CD4-positive, alpha-beta T cell (primary cell): ENCODE results near the gene CDH4. TPM values are rescaled to one million over a fixed set of nuclear protein-coding genes. Genes with fewer than 3 reads are reported as not detected.

ENCODE experiments used
- ATAC-seq: fragments of 200-7000 bp; cut with Tn5 transposase; one replicate; pipeline ENCODE4 v1.10.0; 2022; ENCODE audit warnings: mild to moderate bottlenecking; ENCODE audit not compliant: poor library complexity
- CTCF ChIA-PET: fragments of 350-600 bp; sonication (Branson Sonifier 250); formaldehyde crosslinking; loops from one replicate; lab custom pipeline; 2021; ENCODE audit warnings: antibody characterized with exemption, inconsistent platforms; lab: Charles Lee
- POLR2A ChIA-PET: fragments of 350-600 bp; sonication (Branson Sonifier 250); formaldehyde crosslinking; loops from one replicate; lab custom pipeline; 2021; ENCODE audit warnings: antibody characterized with exemption, inconsistent platforms; lab: Charles Lee
- DNase-seq, 14 experiments: peaks; one replicate each; pipeline ENCODE4 v3.0.0-alpha.2; 2013 to 2020; ENCODE audit warnings: mixed read lengths in 2 of 14
- H3K27ac ChIP-seq, 2 donors: one replicate each; pipeline versions ENCODE4 v1.5.1 to v1.7.0; 2013; ENCODE audit warnings: low read length in 2 of 2, low read depth in 1 of 2, mild to moderate bottlenecking in 1 of 2
- H3K27me3 ChIP-seq, 2 experiments: 1 replicate in 1 of 2; 2 replicates in 1 of 2; pipeline versions ENCODE4 v1.6.1 to v1.7.0; 2013; ENCODE audit warnings: low read length in 2 of 2, control low read depth in 1 of 2, mild to moderate bottlenecking in 1 of 2, moderate library complexity in 1 of 2; ENCODE audit not compliant: insufficient read depth in 2 of 2, control insufficient read depth in 1 of 2
- H3K36me3 ChIP-seq: one replicate; pipeline ENCODE4 v1.6.1; 2013; ENCODE audit warnings: low read length, control low read depth; ENCODE audit not compliant: insufficient read depth
- H3K4me1 ChIP-seq: one replicate; pipeline ENCODE4 v1.6.1; 2013; ENCODE audit warnings: low read length, control low read depth; ENCODE audit not compliant: insufficient read depth
- H3K4me3 ChIP-seq: one replicate; pipeline ENCODE4 v1.5.1; 2013; ENCODE audit warnings: mild to moderate bottlenecking, low read length, moderate library complexity
- H3K9me3 ChIP-seq, 2 experiments: 1 replicate in 1 of 2; 2 replicates in 1 of 2; pipeline versions ENCODE4 v1.6.1 to v1.7.0; 2013; ENCODE audit warnings: low read length in 2 of 2, mild to moderate bottlenecking in 2 of 2, control low read depth in 1 of 2, moderate library complexity in 1 of 2; ENCODE audit not compliant: control insufficient read depth in 1 of 2, insufficient read depth in 1 of 2
- H3K27ac Mint-ChIP-seq: one replicate; pipeline ENCODE4 v1.8.0; 2020; ENCODE audit warnings: mixed read lengths
- H3K27me3 Mint-ChIP-seq: one replicate; pipeline ENCODE4 v1.8.0; 2021; ENCODE audit warnings: mixed read lengths
- H3K36me3 Mint-ChIP-seq: one replicate; pipeline ENCODE4 v1.8.0; 2021; ENCODE audit warnings: low read depth, mixed read lengths
- H3K4me1 Mint-ChIP-seq: one replicate; pipeline ENCODE4 v1.8.0; 2021; ENCODE audit warnings: low read depth, mixed read lengths
- H3K4me3 Mint-ChIP-seq: one replicate; pipeline ENCODE4 v1.8.0; 2020; ENCODE audit warnings: mild to moderate bottlenecking, mixed read lengths
- H3K9me3 Mint-ChIP-seq: one replicate; pipeline ENCODE4 v1.8.0; 2020; ENCODE audit warnings: mixed read lengths
- intact Hi-C, 2 experiments: fragments of 100-400 bp; cut with DNase I in 1 of 2; cut with micrococcal nuclease in 1 of 2; formaldehyde crosslinking; loops; one replicate each; pipeline versions ENCODE4 v1.15.1 to v1.9.0; 2023 to 2025; cut with DNase I, micrococcal nuclease
- total RNA-seq, 174 experiments: library from RNA in 2 of 174; stranded (reverse) in 2 of 174; gene quantifications; one replicate each; pipeline ENCODE4 v1.2.3 and lab custom pipeline; 2021 to 2026
- TF ChIP-seq, protein P1 (sequence below): fragments of 200-600 bp; IDR thresholded peaks from one replicate; pipeline ENCODE4 v1.8.0; 2022; ENCODE audit warnings: antibody characterized with exemption, mild to moderate bottlenecking

Gene CDH4
- total RNA-seq, 2 experiments from 2014 or later, result 0.11 TPM

DNA sequence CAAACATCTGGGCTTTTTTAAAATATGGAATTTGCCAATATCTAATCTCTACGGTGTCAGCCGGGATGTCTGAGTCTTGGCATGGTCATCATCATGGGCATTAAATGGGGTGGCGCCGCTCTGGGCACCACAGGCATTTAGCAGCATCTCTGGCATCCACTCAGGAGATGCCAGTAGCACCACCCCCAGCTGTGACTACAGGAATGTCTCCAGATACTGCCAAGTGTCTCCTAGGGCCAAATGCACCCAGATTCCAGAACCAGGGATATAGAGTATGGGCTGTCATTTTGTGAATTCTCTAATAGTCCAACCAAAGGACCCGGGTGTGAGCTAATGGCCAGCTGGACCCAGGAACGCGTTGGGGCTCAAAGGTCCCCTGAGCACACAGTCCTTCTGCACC lies 452.6 kb downstream of the CDH4 start:
- H3K27me3 ChIP-seq, result no peaks in the 10 kb centered on the region
- H3K36me3 Mint-ChIP-seq, result no peaks in the 10 kb centered on the region
- ChIA-PET POLR2A (no interaction called here), CTCF (no interaction called here)
- no peaks in the 10 kb centered on the region for H3K9me3 Mint-ChIP-seq
- no peak overlapping the region for H3K27ac ChIP-seq
- intact Hi-C loops, result no loop called here
- no peaks in the 10 kb centered on the region for H3K36me3 ChIP-seq
- H3K4me1 ChIP-seq, result no peaks in the 10 kb centered on the region
- no peak overlapping the region for H3K27ac Mint-ChIP-seq
- H3K4me1 Mint-ChIP-seq, result no peaks in the 10 kb centered on the region
- TF ChIP-seq, protein P1, sequence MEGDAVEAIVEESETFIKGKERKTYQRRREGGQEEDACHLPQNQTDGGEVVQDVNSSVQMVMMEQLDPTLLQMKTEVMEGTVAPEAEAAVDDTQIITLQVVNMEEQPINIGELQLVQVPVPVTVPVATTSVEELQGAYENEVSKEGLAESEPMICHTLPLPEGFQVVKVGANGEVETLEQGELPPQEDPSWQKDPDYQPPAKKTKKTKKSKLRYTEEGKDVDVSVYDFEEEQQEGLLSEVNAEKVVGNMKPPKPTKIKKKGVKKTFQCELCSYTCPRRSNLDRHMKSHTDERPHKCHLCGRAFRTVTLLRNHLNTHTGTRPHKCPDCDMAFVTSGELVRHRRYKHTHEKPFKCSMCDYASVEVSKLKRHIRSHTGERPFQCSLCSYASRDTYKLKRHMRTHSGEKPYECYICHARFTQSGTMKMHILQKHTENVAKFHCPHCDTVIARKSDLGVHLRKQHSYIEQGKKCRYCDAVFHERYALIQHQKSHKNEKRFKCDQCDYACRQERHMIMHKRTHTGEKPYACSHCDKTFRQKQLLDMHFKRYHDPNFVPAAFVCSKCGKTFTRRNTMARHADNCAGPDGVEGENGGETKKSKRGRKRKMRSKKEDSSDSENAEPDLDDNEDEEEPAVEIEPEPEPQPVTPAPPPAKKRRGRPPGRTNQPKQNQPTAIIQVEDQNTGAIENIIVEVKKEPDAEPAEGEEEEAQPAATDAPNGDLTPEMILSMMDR, result no peak
- no peaks in the 10 kb centered on the region for H3K27me3 Mint-ChIP-seq
- no peak overlapping the region for H3K4me3 ChIP-seq
- peaks cover 0 to 41% of the 10 kb centered on the region in 2 experiments for H3K9me3 ChIP-seq
- DNase-seq, result no peak
- H3K4me3 Mint-ChIP-seq, result no peak overlapping the region
- no peak for ATAC-seq

DNA sequence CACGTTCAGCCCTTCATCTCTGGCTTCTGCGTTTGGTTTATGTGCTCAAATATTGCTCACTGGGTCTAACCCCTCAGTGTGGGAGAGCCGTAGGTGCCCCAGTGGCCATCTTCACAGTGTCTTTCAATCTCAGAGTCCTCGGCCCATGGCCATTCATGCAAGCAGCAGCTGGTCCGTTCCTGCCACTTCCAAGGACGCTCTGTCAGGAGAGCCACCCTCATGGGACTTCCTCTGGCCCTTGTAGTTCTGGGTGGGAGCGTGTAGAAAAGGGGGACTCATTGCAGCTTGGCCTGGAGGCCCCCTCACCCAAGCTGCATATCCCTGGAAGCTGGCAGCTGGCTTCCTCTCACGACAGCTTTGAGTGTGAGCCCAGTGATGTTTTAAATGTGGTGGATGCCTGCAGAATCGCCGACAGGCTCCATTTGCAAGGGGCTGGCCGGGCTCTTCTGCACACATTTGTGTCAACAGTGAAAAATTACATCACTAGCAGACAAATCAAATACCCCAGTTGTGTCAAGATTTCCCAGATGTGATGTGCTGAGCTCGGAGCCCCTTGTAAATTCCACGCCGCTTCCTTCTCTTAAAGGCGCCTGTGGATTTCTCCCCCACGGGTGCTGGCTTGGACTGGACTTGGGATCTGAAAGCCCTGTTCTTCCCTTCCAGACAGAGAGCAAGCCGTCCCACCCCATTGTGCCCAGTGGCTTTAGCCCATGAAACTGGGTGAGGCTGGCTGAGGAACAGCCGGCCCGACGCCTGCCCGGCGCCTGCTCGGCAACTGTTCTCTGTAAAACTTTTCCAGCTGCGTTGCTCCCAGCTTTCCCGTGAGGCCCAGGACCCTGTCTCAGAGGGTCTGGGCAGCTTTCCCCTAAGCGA lies 453.6 kb downstream of the CDH4 start:
- ChIA-PET CTCF (no interaction called here), POLR2A (no interaction called here)
- no peaks in the 10 kb centered on the region for H3K36me3 Mint-ChIP-seq
- no peak overlapping the region for H3K4me3 ChIP-seq
- no peaks in the 10 kb centered on the region for H3K27me3 Mint-ChIP-seq
- TF ChIP-seq, protein P1, result no peak
- H3K4me1 ChIP-seq, result no peaks in the 10 kb centered on the region
- no peak overlapping the region for H3K4me3 Mint-ChIP-seq
- H3K27me3 ChIP-seq, result no peaks in the 10 kb centered on the region
- H3K9me3 ChIP-seq, result peaks cover 0 to 41% of the 10 kb centered on the region in 2 experiments
- H3K9me3 Mint-ChIP-seq, result no peaks in the 10 kb centered on the region
- no peaks in the 10 kb centered on the region for H3K36me3 ChIP-seq
- no peak overlapping the region for H3K27ac Mint-ChIP-seq
- no peak overlapping the region for H3K27ac ChIP-seq
- no peak for DNase-seq
- no peaks in the 10 kb centered on the region for H3K4me1 Mint-ChIP-seq
- ATAC-seq, result no peak
- intact Hi-C loops, result no loop called here

DNA sequence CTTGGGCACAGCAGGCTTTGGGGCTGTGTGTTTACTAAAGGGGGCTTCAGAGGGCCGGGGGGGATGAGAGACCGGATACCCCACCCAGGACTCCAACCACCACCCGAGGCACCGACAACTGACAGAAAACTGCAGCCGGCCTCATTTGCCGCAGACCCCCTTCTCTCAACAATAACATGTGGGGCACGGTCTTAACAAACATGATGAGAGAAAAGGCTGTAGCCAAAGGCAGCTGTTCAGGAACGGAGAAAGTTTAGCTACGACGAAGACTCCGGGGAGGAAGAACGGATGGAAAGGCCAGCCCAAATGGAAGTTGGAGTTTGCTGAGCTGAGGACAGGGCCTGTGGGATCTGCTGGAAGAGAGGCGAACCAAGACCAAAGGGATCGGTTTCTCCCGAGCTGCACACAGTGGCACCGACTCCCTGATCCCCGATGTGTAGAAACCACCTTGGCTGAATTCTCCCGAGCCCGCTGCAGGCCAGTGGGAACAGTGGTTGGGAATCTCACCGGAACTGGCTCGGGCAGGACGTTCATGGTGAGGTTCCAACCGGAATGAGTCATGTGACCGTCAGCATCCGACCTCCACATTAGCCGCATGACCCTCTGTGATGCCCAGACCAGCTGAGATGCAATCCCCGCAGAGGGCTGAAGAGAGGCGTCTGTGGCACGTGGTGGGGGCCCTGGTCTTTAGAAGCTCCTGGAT lies 454.3 kb downstream of the CDH4 start:
- Histone ChIP-seq H3K27ac (no peak overlapping the region), H3K4me3 (no peak overlapping the region), H3K36me3 (no peaks in the 10 kb centered on the region), H3K9me3 (peaks cover 0 to 41% of the 10 kb centered on the region in 2 experiments), H3K4me1 (no peaks in the 10 kb centered on the region), H3K27me3 (no peaks in the 10 kb centered on the region)
- Mint-ChIP-seq H3K27me3 (no peaks in the 10 kb centered on the region), H3K27ac (no peak overlapping the region), H3K4me3 (no peak overlapping the region), H3K4me1 (no peaks in the 10 kb centered on the region), H3K36me3 (no peaks in the 10 kb centered on the region), H3K9me3 (no peaks in the 10 kb centered on the region)
- ATAC-seq (no peak), DNase-seq (no peak)
- ChIA-PET CTCF (no interaction called here), POLR2A (no interaction called here)
- intact Hi-C loops, result no loop called here
- TF ChIP-seq, protein P1, result no peak
